GM18870 (cell line): ENCODE results near the gene CCDC184.
A peak's percentile ranks its signal among the peaks of the same experiment; 100 is the strongest.
"Not testable (repeated sequence)": the region's sequence is repeated elsewhere in the genome, so short reads cannot be mapped to it uniquely, and the experiment has no call there.

Source experiments
- ATAC-seq: cut with Tn5 transposase; IDR thresholded peaks from one replicate; pipeline ENCODE4 v1.9.1; 2021; ENCODE audit warnings: moderate library complexity; ENCODE audit not compliant: unreplicated experiment

CCDC184 gene

GRCh38 chr12:48183091-48183875 lies at the start of gene CCDC184:
Gene CCDC184 (plus strand): TSS chr12:48183644. CDS start chr12:48184123, 479 bp downstream.
- ATAC-seq = peak; percentile 58

GRCh38 chr12:48135027-48135426 lies 48.4 kb upstream of the CCDC184 start:
- no peak for ATAC-seq

GRCh38 chr12:48142818-48143674 lies 40.4 kb upstream of the CCDC184 start:
- no peak for ATAC-seq

- ATAC-seq = no peak
Measured at GRCh38 chr12:48143898-48144297, 39.5 kb upstream of the CCDC184 start.

GRCh38 chr12:48145981-48146380 lies 37.5 kb upstream of the CCDC184 start:
- no peak for ATAC-seq

- no peak for ATAC-seq
Measured at GRCh38 chr12:48151103-48151771, 32.2 kb upstream of the CCDC184 start.

GRCh38 chr12:48155786-48156185 lies 27.7 kb upstream of the CCDC184 start:
- ATAC-seq = not testable (repeated sequence)

GRCh38 chr12:48156652-48157017 lies 26.8 kb upstream of the CCDC184 start:
- no peak for ATAC-seq

GRCh38 chr12:48157018-48157888 lies 26.2 kb upstream of the CCDC184 start, which contains the start of gene ASB8:
Gene ASB8 (minus strand): TSS chr12:48157515. CDS start chr12:48153496, 4,019 bp downstream.
- peak; percentile 85 for ATAC-seq

- ATAC-seq = no peak
Measured at GRCh38 chr12:48157889-48158370, 25.5 kb upstream of the CCDC184 start.

GRCh38 chr12:48160046-48160445 lies 23.4 kb upstream of the CCDC184 start:
- no peak for ATAC-seq

- ATAC-seq = no peak
Measured at GRCh38 chr12:48160807-48161206, 22.6 kb upstream of the CCDC184 start.

- ATAC-seq = no peak
Measured at GRCh38 chr12:48163150-48163747, 20.2 kb upstream of the CCDC184 start.

- ATAC-seq = no peak
Measured at GRCh38 chr12:48164451-48164850, 19.0 kb upstream of the CCDC184 start.

GRCh38 chr12:48165089-48165981 lies 18.1 kb upstream of the CCDC184 start:
- no peak for ATAC-seq

GRCh38 chr12:48169011-48169410 lies 14.4 kb upstream of the CCDC184 start:
- no peak for ATAC-seq

GRCh38 chr12:48175613-48176416 lies 7.6 kb upstream of the CCDC184 start:
- ATAC-seq = no peak

GRCh38 chr12:48176417-48176751 lies 7.1 kb upstream of the CCDC184 start:
- no peak for ATAC-seq
